Ovary (tissue), 3 donors: Measurements from ENCODE around the gene KIF22.

ENCODE experiments used
- POLR2A ChIP-seq: fragments of 450-650 bp; IDR thresholded peaks from one replicate; pipeline ENCODE4 v1.6.1; 2017; ENCODE audit warnings: antibody characterized with exemption, mild to moderate bottlenecking, moderate library complexity
- TF ChIP-seq, protein P1 (sequence below), 3 donors: fragments of 450-650 bp in 2 of 3; fragments of 200-600 bp in 1 of 3; IDR thresholded peaks; one replicate each; pipeline versions ENCODE4 v1.5.1 to v1.8.0; 2016 to 2022; ENCODE audit warnings: antibody characterized with exemption in 3 of 3, mild to moderate bottlenecking in 1 of 3
- donor health status: DM: no; HTN: no; CAD: no.

DNA sequence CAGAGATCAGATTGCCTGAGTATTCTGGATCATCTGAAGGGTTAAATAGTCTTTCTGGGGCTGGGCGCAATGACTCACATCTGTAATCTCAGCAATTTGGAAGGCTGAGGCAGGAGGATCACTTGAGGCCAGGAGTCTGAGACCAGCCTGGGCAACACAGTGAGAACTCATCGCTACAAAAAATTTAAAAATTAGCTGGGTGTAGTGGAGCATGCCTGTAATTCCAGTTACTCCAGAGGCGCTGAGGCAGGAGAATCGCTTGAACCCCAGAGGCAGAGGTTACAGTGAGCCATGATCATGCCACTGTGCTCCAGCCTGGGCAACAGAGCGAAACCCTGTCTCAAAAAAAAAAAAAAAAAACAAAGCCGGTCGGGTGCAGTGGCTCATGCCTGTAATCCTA lies 45.4 kb downstream of the KIF22 start:
- TF ChIP-seq POLR2A, result no peak
- TF ChIP-seq, protein P1, sequence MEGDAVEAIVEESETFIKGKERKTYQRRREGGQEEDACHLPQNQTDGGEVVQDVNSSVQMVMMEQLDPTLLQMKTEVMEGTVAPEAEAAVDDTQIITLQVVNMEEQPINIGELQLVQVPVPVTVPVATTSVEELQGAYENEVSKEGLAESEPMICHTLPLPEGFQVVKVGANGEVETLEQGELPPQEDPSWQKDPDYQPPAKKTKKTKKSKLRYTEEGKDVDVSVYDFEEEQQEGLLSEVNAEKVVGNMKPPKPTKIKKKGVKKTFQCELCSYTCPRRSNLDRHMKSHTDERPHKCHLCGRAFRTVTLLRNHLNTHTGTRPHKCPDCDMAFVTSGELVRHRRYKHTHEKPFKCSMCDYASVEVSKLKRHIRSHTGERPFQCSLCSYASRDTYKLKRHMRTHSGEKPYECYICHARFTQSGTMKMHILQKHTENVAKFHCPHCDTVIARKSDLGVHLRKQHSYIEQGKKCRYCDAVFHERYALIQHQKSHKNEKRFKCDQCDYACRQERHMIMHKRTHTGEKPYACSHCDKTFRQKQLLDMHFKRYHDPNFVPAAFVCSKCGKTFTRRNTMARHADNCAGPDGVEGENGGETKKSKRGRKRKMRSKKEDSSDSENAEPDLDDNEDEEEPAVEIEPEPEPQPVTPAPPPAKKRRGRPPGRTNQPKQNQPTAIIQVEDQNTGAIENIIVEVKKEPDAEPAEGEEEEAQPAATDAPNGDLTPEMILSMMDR (IDR thresholded peaks at IDR 0.05), result no peak
